Stomach (tissue), 9 donors: Measurements from ENCODE around the gene ZMIZ1. TPM values are rescaled to one million over a fixed set of nuclear protein-coding genes. Genes with fewer than 3 reads are reported as not detected.
A peak's percentile ranks its signal among the peaks of the same experiment; 100 is the strongest.

ENCODE experiments used
- DNase-seq, 2 donors: peaks; one replicate each; pipeline versions ENCODE4 v3.0.0 to v3.0.0-alpha.2; 2013 to 2019
- H3K27ac ChIP-seq, 5 donors: fragments of 200-600 bp in 4 of 5; sonication (generic) in 4 of 5; one replicate each; pipeline ENCODE4 v1.5.1; 2013 to 2019; ENCODE audit warnings: mild to moderate bottlenecking in 1 of 5, moderate library complexity in 1 of 5
- H3K27me3 ChIP-seq, 3 donors: fragments of 200-600 bp; sonication (generic); one replicate each; pipeline ENCODE4 v1.5.1; 2017 to 2019; ENCODE audit warnings: mixed run types in 1 of 3
- H3K36me3 ChIP-seq, 4 donors: fragments of 200-600 bp; sonication (generic); 1 replicate in 3 of 4; 2 replicates in 1 of 4; pipeline ENCODE4 v1.5.1; 2016 to 2019
- H3K4me1 ChIP-seq, 4 donors: fragments of 200-600 bp; sonication (generic); one replicate each; pipeline ENCODE4 v1.5.1; 2016 to 2019
- H3K4me3 ChIP-seq, 4 donors: fragments of 200-600 bp; sonication (generic) in 3 of 4; one replicate each; pipeline ENCODE4 v1.5.1; 2016 to 2019; ENCODE audit warnings: mild to moderate bottlenecking in 1 of 4
- H3K9me3 ChIP-seq, 4 donors: fragments of 200-600 bp; sonication (generic); one replicate each; pipeline ENCODE4 v1.5.1; 2016 to 2019
- CTCF ChIP-seq, 7 experiments: fragments of 450-650 bp in 4 of 7; fragments of 200-600 bp in 3 of 7; sonication (generic) in 3 of 7; IDR thresholded peaks; one replicate each; pipeline ENCODE4 v1.5.1; 2016 to 2019; ENCODE audit warnings: antibody characterized with exemption in 7 of 7, control low read depth in 2 of 7, mild to moderate bottlenecking in 1 of 7
- EP300 ChIP-seq: sonication (generic); formaldehyde crosslinking; IDR thresholded peaks from one replicate; pipeline ENCODE4 v1.6.1; 2017; ENCODE audit warnings: antibody characterized with exemption
- POLR2A ChIP-seq, 4 donors: fragments of 450-650 bp; IDR thresholded peaks; one replicate each; pipeline ENCODE4 v1.6.1; 2016; ENCODE audit warnings: antibody characterized with exemption in 4 of 4, control low read depth in 2 of 4, mild to moderate bottlenecking in 1 of 4, moderate library complexity in 1 of 4
- POLR2AphosphoS5 ChIP-seq, 3 donors: sonication (generic); formaldehyde crosslinking; IDR thresholded peaks; one replicate each; pipeline ENCODE4 v1.6.1; 2016; ENCODE audit warnings: antibody characterized with exemption in 3 of 3
- WGBS, 5 donors: extraction: QIAGEN DNeasy Blood & Tissue Kit in 3 of 5; methylation state at CpG; one replicate each; pipeline versions ENCODE4 v1.1.5 to v1.1.7; 2013 to 2018; 5-methylcytosine and 5-hydroxymethylcytosine counted together
- intact Hi-C: fragments of 100-400 bp; cut with DNase I; formaldehyde crosslinking; loops from one replicate; pipeline ENCODE4 v1.15.1; 2023; ENCODE audit warnings: low total_unique reads
- polyA plus RNA-seq, 3 donors: library from polyadenylated mRNA; stranded (reverse); fragments of 200-250 nt; gene quantifications; one replicate each; pipeline ENCODE4 v1.2.3, GENCODE V29; 2013
- total RNA-seq, 5 donors: library from RNA; depleted of rRNA; stranded (reverse); fragments of >200 nt; gene quantifications; one replicate each; pipeline versions ENCODE4 v1.1.0 to v1.2.3, GENCODE V29; 2014 to 2016
- donor health status: healthy with polysubstance abuse.
- donor health status: Bipolar disorder and iron deficiency.
- donor health status: healthy.

Gene ZMIZ1
- total and polyA plus RNA-seq, 8 donors: 17.7 to 103 (median 26.3) TPM

DNA sequence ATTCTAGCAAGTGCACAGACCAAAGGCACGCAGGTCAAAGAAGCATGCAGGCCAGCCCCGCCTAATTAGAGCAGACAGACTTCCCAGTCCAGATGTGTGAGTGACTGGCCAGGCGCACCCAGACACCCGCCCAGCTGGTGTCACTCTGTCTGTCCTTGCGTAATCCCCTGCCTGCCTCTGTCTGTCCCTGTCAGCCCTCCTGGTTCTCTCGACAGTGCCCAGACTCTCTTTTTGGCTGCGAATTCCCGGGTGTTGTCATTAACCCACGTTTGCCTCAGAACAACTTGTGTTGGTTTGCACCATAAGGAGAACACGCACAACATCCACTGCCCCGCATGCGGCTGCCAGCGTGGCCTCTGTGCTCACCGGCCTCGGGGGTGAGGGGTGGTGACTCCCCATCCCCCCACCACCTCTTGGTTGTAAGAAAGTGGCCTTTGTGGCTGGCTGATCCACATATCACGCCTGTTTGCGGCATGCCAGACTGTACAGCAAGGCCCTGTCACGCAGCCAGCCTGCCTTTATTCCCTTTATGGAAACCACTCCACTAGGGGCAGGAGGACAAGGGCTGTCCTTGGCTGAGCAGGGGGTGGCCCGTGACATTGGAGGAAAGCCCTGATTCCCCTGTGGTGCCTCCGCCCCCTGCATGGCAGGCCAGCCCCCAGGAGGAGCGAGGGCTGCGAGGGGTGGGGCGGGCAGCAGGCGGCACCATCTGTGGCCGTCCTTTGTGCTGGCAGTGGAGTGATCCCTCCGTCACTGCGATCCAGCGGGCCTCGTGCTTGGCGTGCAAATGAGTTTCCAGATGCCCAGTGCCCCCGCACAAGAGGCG, 205.7 kb downstream of the ZMIZ1 start:
- H3K36me3 ChIP-seq: peaks cover 19 to 59% (median 36%) of the 10 kb centered on the region in 4 donors
- peak overlapping the region; percentile 10 to 87 (median 72) for H3K27ac ChIP-seq
- no peaks in the 10 kb centered on the region for H3K9me3 ChIP-seq
- H3K4me1 ChIP-seq: peaks cover 49 to 74% (median 62%) of the 10 kb centered on the region in 4 donors
- no peaks in the 10 kb centered on the region for H3K27me3 ChIP-seq
- H3K4me3 ChIP-seq: no peak overlapping the region
- intact Hi-C loops: no loop called here
- 55 to 68% (median 63%) methylated on average over 24 to 32 of the region's 32 CpGs for WGBS, 5 donors
- DNase-seq: peak; percentile 52 to 85
- peak; percentile 93 for TF ChIP-seq EP300
- peak; percentile 68 to 95 (median 88) for TF ChIP-seq POLR2AphosphoS5 (IDR thresholded peaks at IDR 0.05)
- TF ChIP-seq CTCF (IDR thresholded peaks at IDR 0.05): no peak

GRCh38 chr10:79275105-79275430, 206.3 kb downstream of the ZMIZ1 start:
- Histone ChIP-seq H3K27ac (peak overlapping the region; percentile 0 to 87 (median 72)), H3K9me3 (no peaks in the 10 kb centered on the region), H3K4me3 (no peak overlapping the region), H3K36me3 (peaks cover 23 to 59% (median 38%) of the 10 kb centered on the region in 4 donors), H3K27me3 (no peaks in the 10 kb centered on the region), H3K4me1 (peaks cover 48 to 69% (median 56%) of the 10 kb centered on the region in 4 donors)
- intact Hi-C loops: no loop called here
- 45 to 68% (median 55%) methylated on average over 3 of the region's 3 CpGs for whole genome bisulfite sequencing, 5 donors
- no peak for DNase-seq
- TF ChIP-seq EP300 (no peak), CTCF (IDR thresholded peaks at IDR 0.05) (no peak), POLR2A (IDR thresholded peaks at IDR 0.05) (no peak), POLR2AphosphoS5 (IDR thresholded peaks at IDR 0.05) (no peak)

GRCh38 chr10:79275431-79275851, 206.7 kb downstream of the ZMIZ1 start:
- DNase-seq: peak in 1 of 2 donors; percentile 61
- Histone ChIP-seq H3K27me3 (no peaks in the 10 kb centered on the region), H3K36me3 (peaks cover 26 to 60% (median 41%) of the 10 kb centered on the region in 4 donors)

More at GRCh38 chr10:79275431-79275851, 206.7 kb downstream of the ZMIZ1 start:
- Histone ChIP-seq H3K27ac (peak overlapping the region in 4 of 5 donors; percentile 68 to 87 (median 73)), H3K4me3 (no peak overlapping the region), H3K4me1 (peaks cover 48 to 65% (median 53%) of the 10 kb centered on the region in 4 donors), H3K9me3 (no peaks in the 10 kb centered on the region)
- intact Hi-C loops: no loop called here
- TF ChIP-seq POLR2AphosphoS5 (IDR thresholded peaks at IDR 0.05) (no peak), POLR2A (IDR thresholded peaks at IDR 0.05) (no peak), EP300 (no peak), CTCF (IDR thresholded peaks at IDR 0.05) (no peak)
- WGBS, 5 donors: 26 to 58% (median 41%) methylated on average over 1 to 10 of the region's 10 CpGs
